LHCN-M2 (cell line): Measurements from ENCODE around the gene LRRC8D. TPM values are rescaled to one million over a fixed set of nuclear protein-coding genes. Genes with fewer than 3 reads are reported as not detected.

ENCODE experiments used
- DNase-seq: peaks from one replicate; pipeline ENCODE4 v3.0.0-alpha.2; 2012; ENCODE audit warnings: low read depth
- total RNA-seq: library from RNA; depleted of rRNA; stranded (reverse); fragments of >200 nt; gene quantifications from 2 replicates; pipeline ENCODE4 v1.2.3, GENCODE V29; 2014

The LRRC8D gene
- total RNA-seq, 1 experiment from 2014 or later = 23.9 TPM

DNA sequence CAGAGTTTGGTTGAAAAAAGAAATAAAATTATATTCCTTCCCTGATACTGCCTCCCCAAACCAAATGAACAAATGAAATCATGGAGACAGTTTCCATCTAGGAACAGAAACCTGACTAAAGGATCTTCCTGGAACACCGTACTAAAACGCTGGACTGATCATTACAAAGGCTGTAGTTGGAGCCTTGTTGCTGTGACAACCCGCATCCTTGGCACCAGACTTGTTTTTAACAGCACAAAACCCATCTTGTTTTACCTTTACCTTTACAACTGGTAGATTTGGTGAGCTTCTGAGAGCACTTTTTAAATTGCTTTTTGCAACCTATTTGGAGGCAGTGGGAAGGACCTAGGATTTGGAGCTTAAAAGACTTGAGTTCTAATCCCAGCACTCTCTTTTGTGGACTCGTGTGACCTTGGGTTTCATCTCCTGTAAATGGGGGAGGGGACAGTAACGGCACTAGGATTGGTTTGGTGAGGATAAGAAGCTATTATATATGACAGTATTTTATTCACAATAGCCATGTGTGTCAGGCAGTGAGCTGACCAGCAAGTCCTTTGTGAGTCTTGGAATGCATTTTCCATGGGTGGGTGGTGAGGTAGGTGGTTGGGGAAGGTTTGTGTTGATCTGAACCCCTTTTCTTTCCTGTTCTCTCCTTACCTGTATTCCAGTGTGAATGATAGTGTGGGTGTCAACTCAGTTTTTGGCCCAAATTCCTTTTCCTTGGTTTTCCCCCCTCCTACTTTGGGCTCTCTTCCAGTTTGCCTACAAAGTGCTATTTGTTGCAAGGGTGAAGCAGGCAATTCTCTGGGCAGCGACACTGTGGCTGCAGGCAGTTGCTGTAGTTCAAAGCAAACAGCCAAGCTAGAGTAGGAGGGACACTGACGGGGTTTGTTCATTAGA is 12.6 kb downstream of the LRRC8D start:
- DNase-seq = no peak

DNA sequence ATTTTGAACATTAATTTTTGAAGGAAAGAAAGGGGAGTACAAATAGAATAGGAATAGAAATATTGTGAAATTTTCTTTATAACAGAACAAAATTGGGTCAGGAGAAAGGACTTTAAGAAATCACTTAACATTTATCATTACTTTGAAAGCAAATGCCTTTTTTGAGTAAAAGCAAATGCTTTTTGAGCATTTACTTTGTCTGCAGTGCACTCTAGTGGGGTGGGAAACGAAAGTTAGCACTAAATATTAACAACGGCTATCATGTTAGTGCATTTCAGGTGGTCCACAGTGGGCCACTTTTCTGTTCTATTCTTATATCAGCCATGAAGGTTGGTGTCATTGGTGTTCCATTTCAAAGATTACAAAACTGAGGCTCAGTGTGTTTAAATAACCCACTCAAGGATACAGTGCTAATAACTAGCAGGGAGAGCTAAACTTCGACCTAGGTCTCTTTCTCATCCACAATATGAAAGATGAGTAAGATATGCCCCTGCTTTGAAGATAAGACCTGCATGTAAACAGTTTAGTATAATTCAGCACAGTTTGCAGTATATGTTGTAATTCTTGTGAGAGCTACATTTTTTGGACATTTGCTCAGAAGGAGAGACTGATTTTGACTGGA is 13.4 kb downstream of the LRRC8D start:
- DNase-seq = no peak

DNA sequence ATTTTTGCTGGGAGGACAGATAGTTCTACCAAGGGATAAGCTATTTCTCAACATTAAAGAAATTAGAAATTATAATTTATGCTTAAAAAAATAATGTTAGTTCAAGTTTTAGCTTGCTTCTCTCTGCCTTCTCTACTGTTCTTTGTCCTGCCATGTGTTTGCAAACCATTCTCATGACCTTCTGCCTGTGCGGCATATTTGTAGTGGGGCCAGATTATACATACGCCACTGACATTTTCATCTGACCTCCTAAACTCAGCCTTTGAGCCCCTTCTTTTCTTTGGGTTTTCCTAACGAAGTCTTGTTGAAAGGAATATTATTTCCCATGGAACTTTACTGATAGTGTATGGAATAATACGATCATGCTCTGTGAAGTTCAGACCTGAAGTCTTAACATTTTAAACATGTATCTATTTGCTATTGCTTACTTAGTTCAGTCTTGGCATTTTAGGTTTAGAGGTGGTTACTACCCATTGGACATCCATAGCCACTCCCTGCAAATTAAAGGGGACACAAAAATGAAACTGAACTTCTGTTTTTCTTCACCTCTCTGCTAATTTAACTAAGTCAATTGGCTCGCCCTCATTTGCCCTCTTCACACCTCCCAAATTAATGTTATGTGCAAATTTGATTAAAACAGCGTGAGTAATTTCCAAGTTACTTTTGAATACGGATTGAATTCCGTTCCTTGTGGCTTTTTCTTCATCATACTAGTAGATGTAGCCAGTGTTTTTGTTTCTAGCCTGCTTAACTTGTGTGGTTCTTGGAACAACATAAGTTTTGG is 15.6 kb downstream of the LRRC8D start:
- no peak for DNase-seq

DNA sequence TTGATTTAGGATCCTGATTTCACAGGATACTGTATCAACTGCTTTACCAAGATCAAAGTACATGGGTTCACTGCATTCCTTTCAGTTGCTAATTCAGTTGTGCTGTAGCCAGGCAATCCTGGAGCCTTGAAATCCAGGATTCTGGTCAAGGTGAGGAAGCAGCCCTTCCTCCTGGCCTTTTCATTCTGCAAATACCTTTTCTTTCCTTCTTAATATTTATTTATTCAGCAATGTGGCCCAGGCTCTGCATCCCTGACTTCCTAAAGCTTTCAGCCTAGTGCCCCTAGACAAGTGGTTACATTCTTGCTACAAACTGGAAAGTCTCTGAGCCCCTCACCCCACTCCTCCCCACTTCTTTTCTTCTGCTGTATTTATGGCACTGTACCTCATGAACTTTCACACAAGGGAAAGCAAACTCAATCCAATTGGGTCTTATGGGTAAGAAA is 16.2 kb downstream of the LRRC8D start:
- DNase-seq = no peak

DNA sequence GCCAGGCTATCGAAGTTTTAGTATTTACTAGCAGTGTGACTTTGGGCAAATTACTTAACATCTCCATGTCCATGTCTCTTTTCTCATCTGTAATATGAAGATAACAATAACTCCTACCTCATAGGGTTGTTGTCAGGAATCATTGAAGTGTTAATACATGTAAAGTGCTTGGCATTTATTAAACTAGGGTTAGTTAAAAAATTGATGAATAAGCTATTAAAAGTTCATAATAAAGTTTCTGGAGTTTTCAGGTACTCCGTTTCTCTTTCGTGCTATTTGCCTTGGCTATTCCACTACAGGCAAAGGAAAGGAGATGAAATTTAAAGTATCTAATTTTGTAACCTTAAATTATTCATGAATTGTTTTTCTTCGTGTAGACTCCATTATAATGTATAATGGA is 16.7 kb downstream of the LRRC8D start:
- DNase-seq = no peak

DNA sequence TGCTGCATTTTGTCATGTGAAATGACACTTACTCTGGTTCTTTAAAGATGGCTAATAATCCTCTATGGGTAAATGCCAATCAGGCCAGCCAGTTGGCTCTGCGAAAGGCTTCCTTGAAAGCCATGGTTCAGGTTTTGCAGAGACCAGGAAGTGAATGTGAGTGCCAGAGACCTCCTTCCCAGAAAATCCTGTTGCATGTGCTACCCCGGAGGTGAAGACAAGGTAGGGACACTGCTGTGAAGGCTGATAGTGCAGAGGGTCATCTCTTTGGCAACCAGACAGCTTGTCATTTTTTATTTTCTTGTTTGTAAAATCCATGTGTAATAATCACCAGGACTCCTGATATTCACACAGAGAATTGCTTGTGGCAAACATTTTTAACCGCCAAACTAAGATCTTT is 18.7 kb downstream of the LRRC8D start:
- no peak for DNase-seq

DNA sequence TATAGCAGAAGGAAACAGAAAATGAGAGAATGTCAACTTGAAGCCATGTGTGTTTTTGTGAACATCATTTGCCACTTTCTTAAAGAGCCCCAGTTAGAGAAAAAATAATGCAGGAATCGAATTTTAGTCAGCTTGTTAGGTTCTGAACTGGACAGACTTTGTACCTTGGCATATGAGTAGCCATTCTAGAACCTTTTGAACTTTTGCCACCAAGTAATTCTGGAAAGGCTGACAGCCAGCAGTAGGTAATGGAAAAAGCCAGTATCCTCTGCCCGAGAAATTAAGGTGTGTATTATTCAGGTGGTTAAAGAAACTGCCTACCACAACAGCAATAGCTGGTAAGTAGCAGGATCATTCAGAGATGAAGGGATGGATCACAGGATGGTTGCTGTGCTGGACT is 20.7 kb downstream of the LRRC8D start:
- DNase-seq = no peak

DNA sequence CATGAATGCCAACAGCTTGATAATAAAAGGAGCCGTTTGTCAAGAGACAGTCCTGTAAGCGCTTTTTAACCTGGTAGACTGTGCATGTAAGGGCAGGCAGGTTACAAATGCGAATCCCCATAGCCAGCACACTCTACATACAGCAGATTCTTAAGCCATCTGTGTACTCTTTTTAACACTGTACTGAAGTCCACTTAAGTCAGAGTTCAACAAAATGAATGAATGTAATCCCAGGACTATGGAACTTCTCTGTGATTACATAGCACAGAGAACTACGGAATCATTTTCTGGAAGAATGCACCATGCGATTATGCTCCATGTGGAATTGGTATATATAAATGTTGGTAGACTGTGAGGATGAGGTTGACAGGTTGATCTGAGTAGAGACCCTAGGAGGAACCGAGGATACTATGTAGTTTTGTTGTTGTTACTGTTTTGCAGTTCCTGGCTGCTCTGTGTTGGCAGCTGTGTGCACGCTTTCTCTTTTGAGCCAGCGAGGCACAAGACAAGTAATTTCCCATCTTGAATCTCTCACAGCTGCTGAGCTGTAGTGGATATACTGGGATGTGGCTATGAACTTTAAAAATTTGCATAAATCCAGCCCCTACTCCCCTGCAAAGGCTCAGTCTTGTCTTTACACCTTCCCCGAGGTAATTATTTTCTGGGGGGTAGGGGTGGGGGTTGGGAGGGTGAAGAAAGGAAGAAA is 21.9 kb downstream of the LRRC8D start:
- DNase-seq = peak; percentile 53

DNA sequence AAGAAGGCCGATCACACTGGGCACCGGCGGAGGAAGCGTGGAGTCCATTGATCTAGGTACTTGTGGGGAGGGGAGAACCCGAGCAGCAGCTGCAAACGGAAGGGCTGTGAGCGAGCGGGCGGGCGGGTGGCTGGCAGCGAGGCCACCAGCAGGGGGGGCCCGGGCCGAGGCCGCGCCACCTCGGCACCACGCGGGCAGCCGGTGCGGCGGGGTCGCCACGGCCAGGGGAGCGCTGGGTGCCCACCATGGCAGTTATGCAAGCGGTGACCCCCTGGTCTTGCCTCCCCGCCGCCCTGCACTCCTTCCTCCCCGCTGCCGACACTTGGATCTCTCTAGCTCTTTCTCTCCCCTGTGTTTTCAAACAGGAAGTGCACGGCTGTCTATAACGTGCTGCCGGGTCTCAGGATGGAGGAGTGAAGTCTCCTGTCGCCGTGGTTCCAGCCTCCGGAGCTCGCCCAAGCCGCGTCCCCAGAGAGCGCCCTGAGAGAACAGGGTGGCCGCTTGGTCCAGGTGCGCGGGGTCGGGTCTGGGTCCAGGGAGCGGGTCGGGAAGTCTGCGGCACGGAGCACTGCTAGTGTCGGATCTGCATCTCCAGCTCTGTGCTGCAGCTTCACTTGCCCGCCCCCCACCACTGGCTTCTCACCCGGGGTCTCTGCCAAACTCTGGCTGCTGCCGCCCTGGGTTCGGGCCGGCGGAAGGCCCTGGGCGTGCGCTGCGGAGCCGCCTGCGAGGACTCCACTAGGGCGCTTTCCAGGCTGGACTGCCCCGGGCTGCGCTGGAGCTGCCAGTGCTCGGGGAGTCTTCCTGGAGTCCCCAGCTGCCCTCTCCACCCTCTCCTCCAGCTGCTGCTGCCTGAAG is 22.7 kb downstream of the LRRC8D start:
- peak; percentile 69 for DNase-seq

DNA sequence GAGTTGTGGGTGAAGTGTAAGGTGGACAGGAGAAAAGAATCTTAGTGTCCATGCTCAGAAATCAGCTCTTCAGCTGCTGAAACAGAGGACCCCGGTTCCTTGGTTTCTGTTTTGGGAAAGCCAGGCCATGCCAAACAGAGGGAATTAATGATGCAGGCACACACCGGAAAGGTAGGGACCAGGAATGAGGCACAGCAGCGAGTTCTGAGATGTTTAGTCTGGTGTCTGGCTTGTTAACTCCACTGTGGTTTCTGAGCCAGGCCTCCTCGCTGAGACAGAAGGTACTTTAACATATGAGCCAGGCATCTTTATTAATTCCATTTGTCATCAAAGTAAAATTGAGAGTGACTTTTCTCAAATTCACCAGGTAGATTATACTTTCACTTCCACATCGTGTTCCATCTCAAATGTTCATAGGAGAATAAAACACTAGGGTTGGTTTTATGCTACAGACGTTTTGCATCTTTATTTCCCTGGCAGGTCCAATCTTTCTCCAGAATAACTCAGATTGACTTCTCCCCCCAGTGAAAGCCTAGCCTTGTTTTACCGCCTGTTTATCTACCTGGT is 23.5 kb downstream of the LRRC8D start:
- DNase-seq = no peak

DNA sequence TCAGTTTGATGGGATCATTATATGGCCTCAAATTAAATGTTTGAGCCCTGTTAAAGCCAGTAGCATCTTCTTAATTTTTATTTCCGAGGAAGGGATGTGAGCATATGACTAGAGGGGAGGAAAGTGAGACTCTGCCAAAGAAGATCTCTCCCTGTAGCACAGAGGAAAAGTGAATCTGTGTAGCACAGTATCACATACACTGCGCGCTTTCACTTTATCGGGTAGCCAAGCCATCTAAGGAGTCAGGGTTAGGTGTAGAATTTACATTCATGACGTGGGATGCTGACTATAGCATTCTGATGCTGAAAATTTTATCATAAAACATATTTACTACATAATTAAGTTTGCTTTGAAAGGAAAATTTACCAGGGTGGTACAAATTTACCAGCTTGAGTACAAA is 24.0 kb downstream of the LRRC8D start:
- no peak for DNase-seq

DNA sequence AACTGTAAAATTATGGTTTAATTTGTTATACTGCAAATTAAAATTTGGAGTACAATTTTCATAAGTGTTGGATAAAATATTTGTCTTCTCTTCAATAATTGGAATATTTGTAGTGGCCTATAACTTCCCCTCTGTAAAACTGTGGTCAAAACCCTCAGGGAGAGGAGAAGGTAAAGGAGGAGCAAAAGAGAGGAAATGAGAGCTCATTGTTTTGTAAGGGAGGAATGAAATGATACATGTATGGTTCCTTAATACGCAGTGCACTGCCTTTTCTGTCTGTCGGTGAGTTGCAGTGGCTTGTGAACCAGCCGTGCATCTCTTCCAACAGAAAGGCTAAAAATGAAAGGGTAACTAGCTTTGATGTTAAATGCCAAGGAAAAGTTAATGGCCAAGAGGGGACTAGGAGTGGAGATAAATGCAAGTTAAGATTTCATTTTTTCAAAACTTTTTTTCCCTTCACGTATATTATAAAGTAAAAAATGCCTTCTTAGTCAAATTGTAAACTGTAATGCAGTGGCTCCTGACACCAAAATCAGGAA is 26.4 kb downstream of the LRRC8D start:
- no peak for DNase-seq

DNA sequence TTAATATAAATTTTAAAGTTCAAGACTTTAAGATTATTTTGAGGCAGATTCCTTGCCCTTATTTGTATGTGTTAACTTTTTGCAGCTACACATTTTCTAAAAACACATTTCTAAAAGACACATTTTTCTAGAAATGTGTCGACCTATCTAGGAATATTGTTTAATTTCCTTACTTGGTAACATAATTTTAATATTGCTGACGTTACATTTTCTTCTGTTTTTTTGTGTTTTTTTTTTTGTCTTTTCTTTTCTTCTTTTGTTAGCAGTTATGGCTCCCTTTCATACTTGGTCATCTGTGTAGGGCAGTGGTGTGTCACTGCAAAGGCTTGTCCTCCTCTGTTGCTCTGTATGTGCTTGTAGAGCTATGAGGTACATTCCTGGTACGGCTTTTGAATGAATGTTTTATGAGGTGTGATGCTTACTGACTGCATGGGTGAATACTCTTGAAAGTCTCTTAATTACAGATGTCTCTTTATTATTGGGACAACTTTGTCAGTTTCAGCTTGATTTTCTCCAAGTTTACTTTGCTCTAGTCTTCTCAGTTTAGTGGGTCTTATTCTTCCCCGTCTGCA is 30.1 kb downstream of the LRRC8D start:
- no peak for DNase-seq

DNA sequence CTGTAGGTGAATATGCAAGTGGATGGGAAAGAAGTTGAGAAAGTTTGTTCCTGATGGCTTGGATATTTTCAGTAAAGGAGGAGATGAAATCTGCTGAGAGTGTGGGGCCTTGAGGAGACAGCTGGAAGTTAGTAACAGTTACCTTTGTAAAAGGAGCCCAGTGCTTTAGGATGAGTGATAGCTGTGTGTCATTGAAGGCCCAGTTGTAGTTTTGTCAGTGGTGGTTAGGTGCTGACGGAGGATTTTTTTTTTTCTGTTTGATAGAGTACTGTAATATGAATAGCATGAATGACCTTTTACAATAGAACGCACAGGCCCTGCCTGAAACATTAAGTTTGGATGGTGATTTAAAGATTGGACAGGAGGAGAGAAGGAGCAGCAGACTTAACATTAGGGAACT is 33.3 kb downstream of the LRRC8D start:
- DNase-seq = no peak

DNA sequence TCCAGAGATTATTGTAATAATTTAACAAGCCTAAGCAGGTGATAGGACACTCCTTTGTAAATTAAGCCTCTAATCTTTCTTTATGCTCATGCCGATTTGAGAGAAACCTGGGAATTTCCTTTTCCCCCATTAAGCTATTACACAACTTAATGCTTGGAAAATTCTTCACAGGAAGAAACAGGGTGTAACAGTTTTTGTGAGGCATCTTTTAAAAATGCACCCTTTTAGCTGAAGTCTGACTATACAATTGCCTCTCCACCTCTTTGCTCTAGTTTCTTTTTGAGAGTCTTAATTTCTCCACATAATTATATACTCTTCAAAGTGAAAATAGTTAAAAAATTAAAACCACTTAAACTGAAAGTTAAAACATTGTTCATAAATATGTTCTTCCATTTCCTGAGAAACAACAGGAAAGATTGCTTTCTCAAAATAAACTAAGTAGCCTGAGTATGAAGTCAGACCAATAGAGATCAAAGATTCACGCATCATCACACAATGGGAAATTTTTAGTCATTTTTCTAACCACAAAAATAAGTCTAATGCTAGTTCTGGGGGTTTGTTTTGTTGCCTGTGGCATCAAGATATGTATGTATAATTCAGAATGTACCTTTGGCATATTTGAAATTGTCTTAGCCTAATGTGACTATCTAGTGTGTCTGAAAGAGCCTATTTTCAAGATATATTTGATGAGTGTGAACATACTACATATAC is 34.7 kb downstream of the LRRC8D start:
- DNase-seq = peak; percentile 55

DNA sequence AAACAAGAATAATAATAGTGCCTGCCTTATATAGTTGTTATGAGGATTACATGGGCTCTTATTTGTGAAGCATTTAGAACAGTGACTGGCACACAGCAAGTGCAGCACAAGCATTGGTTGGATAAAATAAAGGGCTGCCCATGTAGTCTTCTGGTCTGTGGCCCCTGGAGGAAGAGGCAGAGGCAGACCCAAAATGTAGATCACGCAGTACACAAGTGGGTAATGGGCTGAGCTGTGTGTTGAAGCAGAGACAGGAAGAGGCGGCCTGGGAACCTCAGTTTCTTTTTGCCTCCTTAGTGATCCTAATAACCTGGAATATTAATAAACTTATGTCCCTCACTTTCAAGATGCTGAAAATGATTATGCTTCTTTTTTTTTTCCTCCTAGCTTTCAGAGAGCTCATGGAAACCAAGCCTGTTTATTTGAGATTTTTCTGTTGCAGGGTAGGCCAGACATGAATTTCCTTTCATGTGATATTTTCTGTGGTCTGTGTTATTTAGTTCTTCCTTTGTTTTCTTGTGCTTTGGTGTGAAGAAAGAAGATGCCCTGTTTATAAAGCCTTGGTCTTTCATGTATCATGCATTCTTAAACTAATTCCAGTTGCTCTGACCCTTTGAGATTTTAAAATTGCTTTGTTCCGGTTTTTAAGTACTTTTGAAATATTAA is 42.5 kb downstream of the LRRC8D start:
- no peak for DNase-seq

DNA sequence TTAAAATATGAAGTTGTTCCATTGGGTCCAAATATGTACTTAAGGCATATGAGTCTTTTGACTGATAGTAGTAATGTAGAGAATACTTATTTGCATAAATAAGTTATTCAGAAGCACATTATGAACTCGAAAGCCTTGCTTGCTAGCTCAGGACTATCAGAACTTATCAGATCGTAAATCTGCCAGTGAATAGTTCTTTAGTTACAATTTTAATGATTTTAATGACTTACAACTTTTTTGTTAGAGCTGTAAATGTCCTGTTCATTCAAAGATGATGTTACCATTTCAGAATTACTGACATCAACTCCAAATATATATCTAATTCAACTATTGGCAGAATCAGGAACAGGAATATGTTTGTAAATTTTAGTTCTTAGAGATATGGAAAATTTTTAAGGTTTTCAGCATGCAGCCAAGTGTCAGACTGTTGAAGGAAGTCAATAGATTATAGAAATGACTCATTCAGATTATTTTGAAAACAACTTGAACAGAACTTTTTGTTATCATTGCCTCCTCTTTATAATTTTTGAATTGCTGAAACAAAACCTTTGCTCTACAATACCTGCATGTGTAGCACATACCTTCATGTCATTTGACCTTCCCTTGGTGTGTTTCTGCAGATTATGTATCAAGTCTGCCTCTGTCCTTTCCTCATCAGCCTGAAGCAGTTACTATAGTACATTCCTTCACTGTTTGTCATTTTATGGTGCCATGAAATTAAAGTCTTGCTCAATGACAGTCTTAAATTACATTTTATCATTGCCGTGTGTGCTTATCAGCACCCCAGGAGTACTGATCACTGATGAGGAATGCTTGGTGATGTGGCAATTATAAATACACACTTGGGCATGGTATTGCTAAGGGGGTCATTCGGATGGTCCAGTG is 44.9 kb downstream of the LRRC8D start:
- DNase-seq = peak; percentile 64
